HepG2 (cell line): ENCODE data around the gene PTGES. TPM values are rescaled to one million over a fixed set of nuclear protein-coding genes. Genes with fewer than 3 reads are reported as not detected.

ENCODE experiments used
- BATF2 ChIP-seq: sonication (generic); formaldehyde crosslinking; IDR thresholded peaks from 2 replicates; pipeline ENCODE4 v1.8.0; 2022; ENCODE audit warnings: mild to moderate bottlenecking, missing genetic modification reagents, moderate library complexity
- ELF3 ChIP-seq: IDR thresholded peaks from 2 replicates; pipeline ENCODE4 v1.6.1; 2016; ENCODE audit warnings: missing genetic modification reagents, missing compliant biosample characterization
- FOXK1 ChIP-seq: sonication (generic); formaldehyde crosslinking; IDR thresholded peaks from 2 replicates; pipeline ENCODE4 v1.4.0; 2020; ENCODE audit warnings: low read depth, missing genetic modification reagents, borderline replicate concordance
- FOXP4 ChIP-seq: sonication (generic); formaldehyde crosslinking; IDR thresholded peaks from 2 replicates; pipeline ENCODE4 v1.4.0; 2020; ENCODE audit warnings: missing genetic modification reagents
- GATAD2A ChIP-seq: IDR thresholded peaks from 2 replicates; pipeline ENCODE4 v1.6.1; 2016
- HDAC1 ChIP-seq: sonication (generic); formaldehyde crosslinking; IDR thresholded peaks from 2 replicates; pipeline ENCODE4 v1.5.1; 2020; ENCODE audit warnings: mild to moderate bottlenecking, missing genetic modification reagents
- HMG20A ChIP-seq: IDR thresholded peaks from 2 replicates; pipeline ENCODE4 v1.6.1; 2016; ENCODE audit warnings: borderline replicate concordance
- KLF16 ChIP-seq, 2 experiments: sonication (generic) in 1 of 2; formaldehyde crosslinking in 1 of 2; IDR thresholded peaks; 2 replicates each; pipeline versions ENCODE4 v1.6.1 to v1.8.0; 2016 to 2023; ENCODE audit warnings: missing genetic modification reagents in 2 of 2, missing compliant biosample characterization in 1 of 2
- LRRFIP1 ChIP-seq: sonication (generic); formaldehyde crosslinking; conservative IDR thresholded peaks from 2 replicates; pipeline ENCODE4 v1.4.0; 2020; ENCODE audit warnings: missing genetic modification reagents
- MED1 ChIP-seq: sonication (generic); formaldehyde crosslinking; IDR thresholded peaks from 2 replicates; pipeline ENCODE4 v1.4.0; 2020; ENCODE audit warnings: missing genetic modification reagents
- PAXIP1 ChIP-seq: sonication (generic); formaldehyde crosslinking; conservative IDR thresholded peaks from 2 replicates; pipeline ENCODE4 v1.4.0; 2020; ENCODE audit warnings: mild to moderate bottlenecking, missing genetic modification reagents, moderate library complexity
- SALL1 ChIP-seq: sonication (generic); formaldehyde crosslinking; IDR thresholded peaks from 2 replicates; pipeline ENCODE4 v1.8.0; 2022; ENCODE audit warnings: mild to moderate bottlenecking, missing genetic modification reagents
- SAP130 ChIP-seq: IDR thresholded peaks from 2 replicates; pipeline ENCODE4 v1.6.1; 2016; ENCODE audit warnings: low read depth
- SKI ChIP-seq: fragments of 450-650 bp; IDR thresholded peaks from one replicate; pipeline ENCODE4 v1.6.1; 2018; ENCODE audit warnings: mild to moderate bottlenecking; ENCODE audit not compliant: partially characterized antibody
- SOX5 ChIP-seq: IDR thresholded peaks from 2 replicates; pipeline ENCODE4 v1.6.1; 2016; ENCODE audit warnings: borderline replicate concordance
- SOX6 ChIP-seq, 2 experiments: fragments of 450-650 bp in 1 of 2; sonication (generic) in 1 of 2; formaldehyde crosslinking in 1 of 2; IDR thresholded peaks; 2 replicates each; pipeline versions ENCODE4 v1.4.0 to v1.6.1; 2017 to 2020; ENCODE audit warnings: antibody characterized with exemption in 1 of 2, mild to moderate bottlenecking in 1 of 2, missing genetic modification reagents in 1 of 2
- ZBTB3 ChIP-seq: sonication (generic); formaldehyde crosslinking; IDR thresholded peaks from 2 replicates; pipeline ENCODE4 v1.4.0; 2020; ENCODE audit warnings: low read depth, mild to moderate bottlenecking, moderate library complexity, missing genetic modification reagents, borderline replicate concordance
- ZKSCAN1 ChIP-seq: fragments of 150-350 bp; IDR thresholded peaks from 2 replicates; pipeline ENCODE4 v1.6.1; 2014; ENCODE audit warnings: low read length
- ZNF10 ChIP-seq: sonication (generic); formaldehyde crosslinking; IDR thresholded peaks from 2 replicates; pipeline ENCODE4 v1.4.0; 2020; ENCODE audit warnings: mild to moderate bottlenecking, low read depth, missing genetic modification reagents, borderline replicate concordance
- ZNF382 ChIP-seq: sonication (generic); formaldehyde crosslinking; IDR thresholded peaks from 2 replicates; pipeline ENCODE4 v1.5.0; 2020; ENCODE audit warnings: missing genetic modification reagents, mild to moderate bottlenecking, borderline replicate concordance
- ZNF629 ChIP-seq: sonication (generic); formaldehyde crosslinking; conservative IDR thresholded peaks from 2 replicates; pipeline ENCODE4 v1.5.0; 2020; ENCODE audit warnings: missing genetic modification reagents
- polyA plus RNA-seq, 8 experiments: library from polyadenylated mRNA; depleted of rRNA in 3 of 8; stranded (reverse) in 7 of 8; unstranded in 1 of 8; fragments of >200 nt; fragmentation: Illumina TruSeq in 4 of 8; extraction: Trizol in 4 of 8; gene quantifications; 2 replicates each; pipeline versions ENCODE4 v1.2.1 to v1.2.3, GENCODE V29; 2011 to 2016; ENCODE audit warnings: low read depth in 4 of 8, missing spikeins in 1 of 8, mixed read lengths in 1 of 8; ENCODE audit not compliant: insufficient read depth in 1 of 8
- total RNA-seq, 5 experiments: library from RNA; depleted of rRNA; stranded (reverse); fragments of >200 nt; fragmentation: Illumina TruSeq; extraction: Trizol; gene quantifications; 2 replicates each; pipeline ENCODE4 v1.2.3, GENCODE V29; 2016; ENCODE audit warnings: low read depth in 1 of 5

Gene PTGES
- total and polyA plus RNA-seq, 2 of the 13 experiments (the other 11 are each of a cell fraction or from before 2014, with no cell fraction given), result 0.07 TPM; not detected in 1

GRCh38 chr9:129773262-129774048 lies 20.6 kb upstream of the PTGES start (continued):
- TF ChIP-seq FOXP4, result peak; percentile 66
- TF ChIP-seq FOXK1 (CRISPR knock-in tag), result 0 out of 2 replicates have a peak, but pooled peaks have one; percentile 10
- TF ChIP-seq ZNF382 (CRISPR knock-in tag), result no peak
- TF ChIP-seq BATF2, result no peak
- peak; percentile 85 for TF ChIP-seq ELF3 (CRISPR knock-in tag)
- TF ChIP-seq SKI, result peak; percentile 31
- peak; percentile 46; the same call in 1 of the 2 replicates for TF ChIP-seq SAP130 (CRISPR knock-in tag)
- 0 out of 4 replicates have a peak, but pooled peaks of 1 of the 2 experiments have one; percentile 26 for TF ChIP-seq KLF16 (CRISPR knock-in tag; IDR thresholded peaks at IDR 0.05)
- TF ChIP-seq LRRFIP1 (CRISPR knock-in tag), result no peak
- peak; percentile 48; the same call in 1 of the 2 replicates for TF ChIP-seq HDAC1 (CRISPR knock-in tag)
- TF ChIP-seq PAXIP1 (CRISPR knock-in tag), result peak; percentile 57
- TF ChIP-seq ZNF629 (CRISPR knock-in tag), result peak; percentile 75
- peak; percentile 16; the same call in 1 of the 2 replicates for TF ChIP-seq MED1 (CRISPR knock-in tag)
- TF ChIP-seq SOX5 (CRISPR knock-in tag), result peak; percentile 24; the same call in 1 of the 2 replicates
- no peak for TF ChIP-seq SOX6 (IDR thresholded peaks at IDR 0.05)
- TF ChIP-seq SOX6 (CRISPR knock-in tag; IDR thresholded peaks at IDR 0.05), result 0 out of 2 replicates have a peak, but pooled peaks have one; percentile 34
- peak; percentile 54 for TF ChIP-seq GATAD2A (CRISPR knock-in tag)
- no peak for TF ChIP-seq ZKSCAN1
- TF ChIP-seq ZBTB3, result no peak
- peak; percentile 25; the same call in 1 of the 2 replicates for TF ChIP-seq HMG20A
- TF ChIP-seq SALL1 (CRISPR knock-in tag), result peak; percentile 49; the same call in 1 of the 2 replicates
- TF ChIP-seq ZNF10 (CRISPR knock-in tag), result no peak
